Stomach smooth muscle (tissue), 2 donors: ENCODE data around the gene TMEM164.
"Not testable (repeated sequence)": the region's sequence is repeated elsewhere in the genome, so short reads cannot be mapped to it uniquely, and the experiment has no call there.

Source experiments
- H3K27ac ChIP-seq: one replicate; pipeline ENCODE4 v1.7.0; 2013; ENCODE audit warnings: mild to moderate bottlenecking, low read length, inconsistent platforms
- H3K27me3 ChIP-seq, 2 donors: one replicate each; pipeline ENCODE4 v1.7.0; 2013; ENCODE audit warnings: low read length in 2 of 2; ENCODE audit not compliant: insufficient read depth in 2 of 2, control insufficient read depth in 1 of 2
- H3K36me3 ChIP-seq, 2 donors: one replicate each; pipeline ENCODE4 v1.7.0; 2013; ENCODE audit warnings: low read length in 2 of 2; ENCODE audit not compliant: control insufficient read depth in 2 of 2, insufficient read depth in 2 of 2
- H3K4me1 ChIP-seq: one replicate; pipeline ENCODE4 v1.7.0; 2013; ENCODE audit warnings: low read length; ENCODE audit not compliant: control insufficient read depth, insufficient read depth
- H3K4me3 ChIP-seq, 2 donors: one replicate each; pipeline ENCODE4 v1.7.0; 2013; ENCODE audit warnings: low read length in 2 of 2
- H3K9ac ChIP-seq, 2 donors: one replicate each; pipeline ENCODE4 v1.7.0; 2013; ENCODE audit warnings: low read length in 2 of 2, mild to moderate bottlenecking in 1 of 2
- H3K9me3 ChIP-seq, 2 donors: one replicate each; pipeline ENCODE4 v1.7.0; 2013; ENCODE audit warnings: low read length in 2 of 2; ENCODE audit not compliant: control insufficient read depth in 2 of 2
- donor health status: healthy.
- donor health status: Pancreatic carcinoma.

Gene TMEM164

GRCh38 chrX:110002300-110003166, at the start of gene TMEM164:
Gene TMEM164 (plus strand): TSS chrX:110003114. CDS start chrX:110003775, 661 bp downstream.
- peaks cover 0 to 6% of the 10 kb centered on the region in 2 donors for H3K27me3 ChIP-seq
- no peaks in the 10 kb centered on the region for H3K36me3 ChIP-seq
- peaks cover 17% of the 10 kb centered on the region for H3K4me1 ChIP-seq
- peak within 1 kb of the TSS; percentile 55 to 58 for H3K9ac ChIP-seq
- peak within 1 kb of the TSS; percentile 53 to 78 for H3K4me3 ChIP-seq
- H3K9me3 ChIP-seq: no peaks in the 10 kb centered on the region
- peak within 1 kb of the TSS; percentile 53 for H3K27ac ChIP-seq

- Histone ChIP-seq H3K4me1 (no peaks in the 10 kb centered on the region), H3K27me3 (no peaks in the 10 kb centered on the region), H3K9me3 (no peaks in the 10 kb centered on the region), H3K9ac (no peak overlapping the region), H3K4me3 (no peak overlapping the region), H3K27ac (no peak overlapping the region), H3K36me3 (no peaks in the 10 kb centered on the region)
Observed at GRCh38 chrX:109954333-109954732, 48.6 kb upstream of the TMEM164 start.

DNA sequence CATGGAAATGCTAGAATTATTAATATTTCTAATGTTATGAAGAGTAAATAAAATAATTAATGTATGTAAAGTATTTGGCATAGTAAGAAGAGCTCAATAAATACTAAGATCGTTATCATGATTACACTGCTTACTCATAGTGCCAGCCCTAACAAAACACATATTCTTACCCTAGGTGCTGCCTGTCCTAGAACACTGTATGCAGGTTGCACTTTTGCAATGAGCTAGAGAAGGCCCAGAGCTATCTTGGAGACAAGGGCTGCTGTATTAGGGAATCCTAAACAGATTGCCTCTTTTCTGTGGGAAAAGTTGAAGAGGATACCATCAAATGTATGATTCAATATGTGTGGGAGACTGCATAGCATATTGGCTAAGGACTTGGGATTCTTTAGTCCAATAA, 48.0 kb upstream of the TMEM164 start:
- H3K9ac ChIP-seq: no peak overlapping the region
- H3K27ac ChIP-seq: no peak overlapping the region
- peaks cover 0 to 3% of the 10 kb centered on the region in 2 donors for H3K27me3 ChIP-seq
- no peaks in the 10 kb centered on the region for H3K9me3 ChIP-seq
- H3K4me1 ChIP-seq: no peaks in the 10 kb centered on the region
- H3K4me3 ChIP-seq: no peak overlapping the region
- no peaks in the 10 kb centered on the region for H3K36me3 ChIP-seq

DNA sequence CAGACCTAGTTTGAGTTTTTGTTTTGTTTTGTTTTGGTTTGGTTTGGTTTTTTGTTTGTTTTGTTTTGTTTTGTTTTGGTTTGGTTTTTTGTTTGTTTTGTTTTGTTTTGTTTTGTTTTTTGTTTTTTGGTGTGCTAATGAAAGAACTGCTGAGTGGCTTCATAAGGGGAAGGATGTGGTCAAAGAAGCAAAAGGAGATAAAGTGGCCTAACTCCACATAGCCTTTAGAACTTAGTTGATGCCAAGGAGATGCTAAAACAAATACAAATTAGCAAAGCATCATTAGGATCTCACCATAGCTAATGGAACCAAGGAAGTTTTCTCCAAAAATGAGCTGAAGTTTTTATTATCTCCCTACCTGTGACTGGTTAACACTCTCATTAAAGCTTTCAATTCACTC, 44.6 kb upstream of the TMEM164 start:
- H3K9ac ChIP-seq: no peak overlapping the region
- peaks cover 0 to 3% of the 10 kb centered on the region in 2 donors for H3K27me3 ChIP-seq
- no peaks in the 10 kb centered on the region for H3K4me1 ChIP-seq
- H3K9me3 ChIP-seq: peaks cover 0 to 4% of the 10 kb centered on the region in 2 donors
- H3K27ac ChIP-seq: no peak overlapping the region
- no peak overlapping the region for H3K4me3 ChIP-seq
- H3K36me3 ChIP-seq: no peaks in the 10 kb centered on the region

DNA sequence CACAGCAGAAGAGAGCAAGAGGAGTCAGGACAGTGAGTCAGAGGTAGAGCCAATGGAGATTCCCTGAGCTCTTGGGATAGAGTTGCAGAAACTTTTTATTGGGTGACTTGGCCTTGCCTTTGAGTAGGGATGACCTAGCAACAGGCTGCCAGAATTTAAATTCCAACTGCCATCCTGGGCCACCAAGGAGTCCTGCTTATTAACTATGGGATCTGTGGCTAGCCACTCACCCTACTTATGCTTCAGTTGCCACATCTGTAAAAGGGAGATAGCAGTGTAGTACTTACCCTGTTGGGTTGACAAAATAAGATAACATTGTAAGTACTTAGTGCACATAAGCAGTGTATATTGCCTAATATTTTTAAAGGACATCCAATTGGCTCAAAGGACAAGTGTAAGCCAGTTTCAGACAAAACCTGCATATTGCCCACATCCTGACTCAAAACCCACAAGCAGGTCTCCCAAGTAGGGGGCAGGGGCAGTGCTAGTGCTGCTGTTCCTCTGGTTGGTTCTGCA, 43.5 kb upstream of the TMEM164 start:
- Histone ChIP-seq H3K4me3 (no peak overlapping the region), H3K27me3 (peaks cover 0 to 3% of the 10 kb centered on the region in 2 donors), H3K36me3 (no peaks in the 10 kb centered on the region), H3K9ac (no peak overlapping the region), H3K27ac (no peak overlapping the region), H3K4me1 (no peaks in the 10 kb centered on the region), H3K9me3 (peaks cover 0 to 4% of the 10 kb centered on the region in 2 donors)

DNA sequence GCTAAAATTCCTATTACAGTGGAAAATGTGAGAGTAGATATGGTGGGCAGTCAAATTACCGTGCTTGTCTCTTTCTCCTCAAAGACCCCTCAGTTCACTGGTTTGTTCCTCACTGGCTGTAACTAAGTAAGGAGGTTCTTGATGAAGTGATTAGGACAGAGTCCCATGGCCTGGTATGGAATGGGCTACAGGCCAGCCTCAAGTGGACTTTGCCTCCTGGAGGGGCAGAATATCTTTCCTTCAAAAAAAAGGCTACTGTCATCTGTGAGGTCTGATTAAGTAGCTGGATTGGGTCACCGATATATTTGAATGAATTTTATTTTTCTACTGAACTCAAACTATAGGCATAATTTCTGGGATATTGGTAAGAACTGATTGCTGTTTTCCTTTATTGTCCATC, 38.5 kb upstream of the TMEM164 start:
- Histone ChIP-seq H3K4me3 (no peak overlapping the region), H3K4me1 (no peaks in the 10 kb centered on the region), H3K36me3 (no peaks in the 10 kb centered on the region), H3K27me3 (peaks cover 0 to 3% of the 10 kb centered on the region in 2 donors), H3K9ac (no peak overlapping the region), H3K9me3 (peaks cover 0 to 4% of the 10 kb centered on the region in 2 donors), H3K27ac (no peak overlapping the region)

GRCh38 chrX:109966246-109966645, 36.7 kb upstream of the TMEM164 start:
- Histone ChIP-seq H3K4me3 (no peak overlapping the region), H3K9ac (no peak overlapping the region), H3K36me3 (no peaks in the 10 kb centered on the region), H3K4me1 (no peaks in the 10 kb centered on the region), H3K27ac (no peak overlapping the region), H3K9me3 (peaks cover 0 to 1% of the 10 kb centered on the region in 2 donors), H3K27me3 (no peaks in the 10 kb centered on the region)

- no peaks in the 10 kb centered on the region for H3K36me3 ChIP-seq
- H3K27me3 ChIP-seq: no peaks in the 10 kb centered on the region
- no peaks in the 10 kb centered on the region for H3K9me3 ChIP-seq
- H3K4me3 ChIP-seq: no peak overlapping the region
- no peak overlapping the region for H3K9ac ChIP-seq
- no peaks in the 10 kb centered on the region for H3K4me1 ChIP-seq
- no peak overlapping the region for H3K27ac ChIP-seq
Observed at GRCh38 chrX:109967156-109967555, 35.8 kb upstream of the TMEM164 start.

DNA sequence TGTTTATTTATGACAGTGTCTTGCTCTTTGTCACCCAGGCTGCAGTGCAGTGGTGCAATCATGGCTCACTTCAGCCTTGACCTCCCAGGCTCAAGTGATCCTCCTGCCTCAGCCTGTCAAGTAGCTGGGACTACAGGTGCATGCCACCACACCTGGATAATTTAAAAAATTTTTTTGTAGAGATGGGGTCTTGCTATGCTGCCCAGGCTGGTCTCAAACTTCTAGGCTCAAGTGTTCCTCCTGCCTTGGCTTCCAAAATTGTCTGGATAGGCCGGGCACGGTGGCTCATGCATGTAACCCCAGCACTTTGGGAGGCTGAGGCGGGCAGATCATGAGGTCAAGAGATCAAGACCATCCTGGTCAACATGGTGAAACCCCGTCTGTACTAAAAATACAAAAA, 32.1 kb upstream of the TMEM164 start:
- H3K4me3 ChIP-seq, H3K9ac ChIP-seq, H3K4me1 ChIP-seq, H3K27ac ChIP-seq, H3K27me3 ChIP-seq, H3K36me3 ChIP-seq, H3K9me3 ChIP-seq: not testable (repeated sequence)

DNA sequence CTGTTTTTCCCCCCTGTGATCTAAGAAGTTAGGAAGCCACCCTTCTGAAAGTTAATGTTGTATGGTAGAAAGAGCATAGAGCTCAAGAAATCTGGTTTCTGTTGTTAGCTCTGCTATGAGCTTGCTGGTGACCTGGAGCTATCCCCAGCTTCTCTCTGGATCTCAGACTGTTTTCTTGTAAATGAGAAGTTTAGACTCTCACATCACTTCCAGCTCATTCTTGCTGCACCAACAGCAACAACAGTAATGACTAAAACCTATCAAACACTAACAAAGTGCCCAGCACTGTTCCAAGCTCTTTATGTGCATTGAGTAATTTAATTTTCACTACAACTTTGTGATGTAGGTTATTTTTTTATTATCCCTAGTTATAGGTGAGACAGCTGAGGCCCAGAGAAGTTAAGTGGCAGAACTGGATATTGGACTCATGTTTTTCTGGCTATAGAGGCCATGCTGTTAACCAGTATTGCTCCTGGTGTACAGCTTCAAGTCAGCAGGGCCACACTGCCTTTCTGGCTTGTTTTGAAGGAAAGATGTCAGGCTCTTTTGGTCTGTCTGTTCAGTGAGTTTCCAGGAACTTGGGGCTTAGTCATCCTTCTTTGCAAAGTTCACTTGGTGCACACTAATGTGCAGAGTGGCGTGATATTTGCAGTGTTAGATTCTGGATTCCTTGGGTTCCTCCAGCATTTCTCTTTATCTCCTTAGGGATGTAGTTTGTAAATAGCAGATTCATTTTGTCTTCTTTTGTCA, 27.8 kb upstream of the TMEM164 start:
- Histone ChIP-seq H3K4me3 (no peak overlapping the region), H3K27ac (no peak overlapping the region), H3K9me3 (no peaks in the 10 kb centered on the region), H3K27me3 (peaks cover 0 to 2% of the 10 kb centered on the region in 2 donors), H3K4me1 (no peaks in the 10 kb centered on the region), H3K9ac (no peak overlapping the region), H3K36me3 (no peaks in the 10 kb centered on the region)
